CD14-positive monocyte (primary cell): Measurements from ENCODE around the gene TSPAN16. TPM values are rescaled to one million over a fixed set of nuclear protein-coding genes. Genes with fewer than 3 reads are reported as not detected.

Experiments used
- DNase-seq, 3 donors: peaks; one replicate each; pipeline ENCODE4 v3.0.0-alpha.2; 2011 to 2022
- H2AFZ ChIP-seq: 2 replicates; pipeline ENCODE4 v1.6.0; 2012; ENCODE audit warnings: mild to moderate bottlenecking, low read depth, low read length, inconsistent platforms; ENCODE audit not compliant: insufficient read depth, poor library complexity, severe bottlenecking
- H3K27ac ChIP-seq, 2 donors: 1 replicate in 1 of 2; 2 replicates in 1 of 2; pipeline ENCODE4 v1.5.1; 2012 to 2013; ENCODE audit warnings: low read length in 2 of 2, control low read depth in 1 of 2, inconsistent platforms in 1 of 2, low read depth in 1 of 2, mild to moderate bottlenecking in 1 of 2
- H3K27me3 ChIP-seq, 2 donors: one replicate each; pipeline versions ENCODE4 v1.6.0 to v1.6.1; 2011 to 2013; ENCODE audit warnings: low read length in 2 of 2; ENCODE audit not compliant: control insufficient read depth in 2 of 2, insufficient read depth in 2 of 2
- H3K36me3 ChIP-seq, 2 donors: replicated peaks in 1 of 2; 1 replicate in 1 of 2; 2 replicates in 1 of 2; pipeline versions ENCODE4 v1.5.1 to v1.6.1; 2012 to 2013; ENCODE audit warnings: low read length in 2 of 2, control low read depth in 1 of 2, inconsistent platforms in 1 of 2, mild to moderate bottlenecking in 1 of 2; ENCODE audit not compliant: insufficient read depth in 2 of 2, control insufficient read depth in 1 of 2
- H3K4me1 ChIP-seq, 2 donors: 1 replicate in 1 of 2; 2 replicates in 1 of 2; pipeline versions ENCODE4 v1.5.1 to v1.6.1; 2012 to 2013; ENCODE audit warnings: low read length in 2 of 2, control low read depth in 1 of 2, inconsistent platforms in 1 of 2, mild to moderate bottlenecking in 1 of 2, moderate library complexity in 1 of 2; ENCODE audit not compliant: insufficient read depth in 2 of 2, control insufficient read depth in 1 of 2
- H3K4me2 ChIP-seq: replicated peaks from 2 replicates; pipeline ENCODE3; 2012; ENCODE audit warnings: low read length, moderate library complexity, mild to moderate bottlenecking; ENCODE audit not compliant: poor library complexity, severe bottlenecking; ENCODE audit errors: extremely low read depth
- H3K4me3 ChIP-seq, 3 experiments: fragments of 200-600 bp in 1 of 3; sonication (generic) in 1 of 3; replicated peaks in 1 of 3; 1 replicate in 2 of 3; 2 replicates in 1 of 3; pipeline ENCODE4 v1.5.1; 2011 to 2013; ENCODE audit warnings: low read length in 3 of 3, mild to moderate bottlenecking in 3 of 3, control low read depth in 2 of 3, low read depth in 2 of 3, inconsistent platforms in 1 of 3, moderate library complexity in 1 of 3
- H3K79me2 ChIP-seq: 2 replicates; pipeline ENCODE4 v1.6.0; 2012; ENCODE audit warnings: mild to moderate bottlenecking, control low read depth, inconsistent platforms, low read length, moderate library complexity; ENCODE audit not compliant: insufficient read depth
- H3K9ac ChIP-seq: 2 replicates; pipeline ENCODE4 v1.6.0; 2017; ENCODE audit warnings: low read length, mild to moderate bottlenecking; ENCODE audit not compliant: insufficient read depth, poor library complexity, severe bottlenecking
- H3K9me3 ChIP-seq, 2 donors: replicated peaks in 1 of 2; 1 replicate in 1 of 2; 2 replicates in 1 of 2; pipeline versions ENCODE4 v1.5.1 to v1.6.1; 2012 to 2013; ENCODE audit warnings: low read length in 2 of 2, control low read depth in 1 of 2; ENCODE audit not compliant: control insufficient read depth in 1 of 2, insufficient read depth in 1 of 2
- H4K20me1 ChIP-seq: 2 replicates; pipeline ENCODE4 v1.6.0; 2012; ENCODE audit warnings: mild to moderate bottlenecking, low read length, control low read depth, moderate library complexity; ENCODE audit not compliant: insufficient read depth
- H3K27ac Mint-ChIP-seq, 7 donors: one replicate each; pipeline ENCODE4 v1.8.0; 2020; ENCODE audit warnings: mild to moderate bottlenecking in 7 of 7, mixed read lengths in 7 of 7, moderate library complexity in 6 of 7, inconsistent platforms in 2 of 7
- H3K27me3 Mint-ChIP-seq, 3 donors: one replicate each; pipeline ENCODE4 v1.8.0; 2021 to 2022; ENCODE audit warnings: low read depth in 3 of 3, mild to moderate bottlenecking in 3 of 3, mixed read lengths in 3 of 3, moderate library complexity in 3 of 3, inconsistent platforms in 1 of 3
- H3K36me3 Mint-ChIP-seq, 2 donors: one replicate each; pipeline ENCODE4 v1.8.0; 2020; ENCODE audit warnings: mixed read lengths in 2 of 2, inconsistent platforms in 1 of 2, mild to moderate bottlenecking in 1 of 2
- H3K4me1 Mint-ChIP-seq: one replicate; pipeline ENCODE4 v1.8.0; 2020; ENCODE audit warnings: mild to moderate bottlenecking, mixed read lengths
- H3K4me3 Mint-ChIP-seq, 2 donors: one replicate each; pipeline ENCODE4 v1.8.0; 2020; ENCODE audit warnings: mild to moderate bottlenecking in 2 of 2, mixed read lengths in 2 of 2, moderate library complexity in 1 of 2
- H3K9me3 Mint-ChIP-seq, 7 donors: one replicate each; pipeline ENCODE4 v1.8.0; 2020 to 2022; ENCODE audit warnings: mixed read lengths in 7 of 7, mild to moderate bottlenecking in 6 of 7, moderate library complexity in 6 of 7, inconsistent platforms in 2 of 7
- CTCF ChIP-seq: fragments of 200-600 bp; IDR thresholded peaks from one replicate; pipeline ENCODE4 v1.8.0; 2022; ENCODE audit warnings: antibody characterized with exemption, mild to moderate bottlenecking
- WGBS: methylation state at CpG from one replicate; pipeline ENCODE4 v1.1.5; 2013; ENCODE audit warnings: missing lambda C conversion rate; ENCODE audit not compliant: insufficient coverage; 5-methylcytosine and 5-hydroxymethylcytosine counted together
- intact Hi-C, 2 donors: fragments of 100-400 bp; cut with micrococcal nuclease; formaldehyde crosslinking; loops; one replicate each; pipeline versions ENCODE4 v1.15.0 to v1.15.1; 2023
- polyA plus RNA-seq, 3 donors: library from polyadenylated mRNA; depleted of rRNA in 1 of 3; unstranded in 2 of 3; stranded (reverse) in 1 of 3; fragments of 300-500 nt in 2 of 3; fragments of >200 nt in 1 of 3; fragmentation: Illumina TruSeq in 2 of 3; gene quantifications; 1 replicate in 2 of 3; 2 replicates in 1 of 3; pipeline ENCODE4 v1.2.3, GENCODE V29; 2012 to 2021

Gene TSPAN16
- polyA plus RNA-seq, 3 donors, result 0.08 to 0.31 TPM; not detected in 1

GRCh38 chr19:11248852-11249251, 47.1 kb upstream of the TSPAN16 start:
- Histone ChIP-seq H2AFZ (no peak overlapping the region), H3K27me3 (peaks cover 0 to under 1% of the 10 kb centered on the region in 2 donors), H3K4me3 (no peak overlapping the region), H3K4me2 (no peak overlapping the region), H3K36me3 (no peaks in the 10 kb centered on the region), H4K20me1 (no peaks in the 10 kb centered on the region), H3K9me3 (no peaks in the 10 kb centered on the region), H3K79me2 (no peaks in the 10 kb centered on the region), H3K27ac (no peak overlapping the region), H3K4me1 (no peaks in the 10 kb centered on the region), H3K9ac (no peak overlapping the region)
- no peak overlapping the region for H3K4me3 Mint-ChIP-seq
- TF ChIP-seq CTCF, result no peak
- DNase-seq, result no peak
- intact Hi-C loops, result no loop called here
- H3K27ac Mint-ChIP-seq, result no peak overlapping the region
- peaks cover 5 to 20% (median 10%) of the 10 kb centered on the region in 3 donors for H3K27me3 Mint-ChIP-seq
- H3K9me3 Mint-ChIP-seq, result no peaks in the 10 kb centered on the region
- peaks cover under 1% of the 10 kb centered on the region for H3K4me1 Mint-ChIP-seq
- H3K36me3 Mint-ChIP-seq, result no peaks in the 10 kb centered on the region
- whole genome bisulfite sequencing, result no CpG with 5 or more reads among the region's 2 CpGs

GRCh38 chr19:11251217-11251616, 44.7 kb upstream of the TSPAN16 start:
- no peaks in the 10 kb centered on the region for H3K4me1 Mint-ChIP-seq
- WGBS, result 100% methylated on average over 1 of the region's 4 CpGs
- Histone ChIP-seq H3K9ac (no peak overlapping the region), H3K36me3 (no peaks in the 10 kb centered on the region), H2AFZ (no peak overlapping the region), H3K4me3 (no peak overlapping the region), H3K27me3 (no peaks in the 10 kb centered on the region), H3K27ac (no peak overlapping the region), H3K9me3 (no peaks in the 10 kb centered on the region), H3K4me1 (no peaks in the 10 kb centered on the region), H3K4me2 (no peak overlapping the region), H4K20me1 (no peaks in the 10 kb centered on the region), H3K79me2 (no peaks in the 10 kb centered on the region)
- no peak for TF ChIP-seq CTCF
- no peak overlapping the region for H3K4me3 Mint-ChIP-seq
- H3K9me3 Mint-ChIP-seq, result peaks cover 0 to 2% (median 0%) of the 10 kb centered on the region in 7 donors
- intact Hi-C loops, result no loop called here
- H3K27ac Mint-ChIP-seq, result no peak overlapping the region
- DNase-seq, result no peak
- no peaks in the 10 kb centered on the region for H3K36me3 Mint-ChIP-seq
- H3K27me3 Mint-ChIP-seq, result peaks cover 11 to 30% (median 15%) of the 10 kb centered on the region in 3 donors
